GM10266 (cell line): Measurements from ENCODE around the gene LEF1.
A peak's percentile ranks its signal among the peaks of the same experiment; 100 is the strongest.

Source experiments
- DNase-seq: peaks from one replicate; pipeline ENCODE4 v3.0.0; 2012; ENCODE audit errors: extremely low spot score
- TF ChIP-seq, protein P1 (sequence below): IDR thresholded peaks from 2 replicates; pipeline ENCODE4 v1.5.1; 2012; ENCODE audit warnings: mild to moderate bottlenecking, low read depth; ENCODE audit not compliant: control insufficient read depth, insufficient read depth; ENCODE audit errors: missing control alignments

LEF1 gene

GRCh38 chr4:108142870-108143269, 25.9 kb downstream of the LEF1 start:
- DNase-seq = no peak
- TF ChIP-seq, protein P1, sequence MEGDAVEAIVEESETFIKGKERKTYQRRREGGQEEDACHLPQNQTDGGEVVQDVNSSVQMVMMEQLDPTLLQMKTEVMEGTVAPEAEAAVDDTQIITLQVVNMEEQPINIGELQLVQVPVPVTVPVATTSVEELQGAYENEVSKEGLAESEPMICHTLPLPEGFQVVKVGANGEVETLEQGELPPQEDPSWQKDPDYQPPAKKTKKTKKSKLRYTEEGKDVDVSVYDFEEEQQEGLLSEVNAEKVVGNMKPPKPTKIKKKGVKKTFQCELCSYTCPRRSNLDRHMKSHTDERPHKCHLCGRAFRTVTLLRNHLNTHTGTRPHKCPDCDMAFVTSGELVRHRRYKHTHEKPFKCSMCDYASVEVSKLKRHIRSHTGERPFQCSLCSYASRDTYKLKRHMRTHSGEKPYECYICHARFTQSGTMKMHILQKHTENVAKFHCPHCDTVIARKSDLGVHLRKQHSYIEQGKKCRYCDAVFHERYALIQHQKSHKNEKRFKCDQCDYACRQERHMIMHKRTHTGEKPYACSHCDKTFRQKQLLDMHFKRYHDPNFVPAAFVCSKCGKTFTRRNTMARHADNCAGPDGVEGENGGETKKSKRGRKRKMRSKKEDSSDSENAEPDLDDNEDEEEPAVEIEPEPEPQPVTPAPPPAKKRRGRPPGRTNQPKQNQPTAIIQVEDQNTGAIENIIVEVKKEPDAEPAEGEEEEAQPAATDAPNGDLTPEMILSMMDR = no peak

DNA sequence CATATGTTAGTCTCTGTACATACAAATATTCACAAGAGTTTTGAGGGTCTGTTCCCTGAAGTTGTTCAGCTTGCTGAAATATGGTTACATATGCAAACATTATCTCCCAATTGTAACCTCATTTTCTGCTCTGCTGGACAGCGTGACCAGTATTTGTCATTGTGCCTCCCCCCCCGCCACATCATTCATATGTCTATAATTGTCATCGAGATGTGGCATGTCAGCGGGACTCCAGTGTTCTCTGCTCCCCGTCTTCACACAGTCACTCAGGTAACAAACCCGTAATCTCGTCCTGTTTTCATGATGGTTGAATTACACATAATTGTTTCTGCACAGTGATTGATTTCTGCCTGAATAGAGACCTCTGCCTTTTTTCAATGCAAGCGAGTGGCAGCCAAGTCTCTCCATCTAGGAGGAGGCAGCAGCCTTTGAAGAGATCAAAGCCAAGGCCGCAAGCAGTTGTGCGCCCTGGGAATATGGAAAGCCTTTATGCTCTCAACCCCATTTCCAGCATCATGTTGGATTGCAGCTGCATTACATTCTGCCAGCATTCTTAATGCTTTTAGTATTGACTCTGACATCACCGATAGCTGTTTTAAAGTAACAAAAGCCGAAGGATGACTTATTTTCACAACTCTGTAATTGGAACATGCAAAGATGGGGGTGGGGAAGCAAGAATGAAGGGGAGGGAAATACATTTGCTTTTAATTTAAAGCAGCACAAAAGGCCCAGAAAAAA, 27.4 kb downstream of the LEF1 start:
- TF ChIP-seq, protein P1 = no peak
- peak; percentile 27 for DNase-seq

DNA sequence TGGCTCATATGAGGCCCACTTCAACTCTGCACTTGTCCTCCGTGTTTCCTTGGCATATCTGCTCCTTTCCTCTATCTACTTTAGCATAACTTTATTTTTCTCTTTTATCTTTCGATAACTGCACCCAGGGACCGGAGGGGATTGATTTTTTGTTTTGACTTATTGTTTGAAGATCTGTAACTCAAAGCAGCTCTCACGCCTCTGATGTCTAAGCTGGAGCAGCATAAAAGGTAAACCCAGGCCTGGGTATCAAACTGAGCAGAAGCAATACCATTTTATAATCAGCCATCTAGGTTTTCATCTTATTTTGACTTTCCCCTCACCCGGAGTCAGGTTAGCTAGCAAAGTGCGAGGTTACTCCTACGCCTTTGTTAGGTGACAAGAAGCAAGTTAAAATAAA, 28.4 kb downstream of the LEF1 start:
- DNase-seq = no peak
- TF ChIP-seq, protein P1 = no peak

GRCh38 chr4:108139089-108139488, 29.6 kb downstream of the LEF1 start:
- TF ChIP-seq, protein P1 = no peak
- no peak for DNase-seq

DNA sequence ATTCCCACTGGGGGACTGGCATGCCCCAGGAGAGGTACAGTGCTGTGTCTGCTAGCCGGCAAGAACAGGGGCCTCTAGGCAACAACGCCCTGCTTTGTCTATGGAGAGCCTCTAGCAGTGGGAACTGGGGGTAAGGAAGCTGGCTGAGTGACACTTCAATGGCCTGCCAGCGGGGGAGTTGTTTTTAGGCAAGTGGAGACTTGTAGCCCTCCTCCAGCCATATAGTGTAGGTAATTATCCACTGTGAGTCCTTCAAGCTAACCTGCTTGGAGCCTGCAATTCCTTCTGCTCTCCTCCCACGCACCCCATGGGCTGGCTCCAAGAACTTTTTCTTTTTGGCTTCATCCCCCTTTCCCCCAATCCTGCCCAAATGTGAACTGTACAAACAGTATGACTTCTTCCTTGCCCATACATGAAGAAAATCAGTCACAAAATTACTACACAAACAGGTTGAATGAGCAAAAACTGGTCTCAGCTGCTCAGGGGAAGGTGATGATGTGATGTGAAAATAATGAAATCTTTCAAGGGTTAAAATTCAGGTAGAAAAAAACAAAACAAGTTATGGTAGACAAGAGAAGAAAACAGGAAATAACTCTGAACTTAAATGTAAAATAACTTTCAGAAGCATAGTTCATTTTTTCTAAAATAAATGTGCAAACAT, 33.1 kb downstream of the LEF1 start:
- DNase-seq = no peak
- TF ChIP-seq, protein P1 = no peak

- TF ChIP-seq, protein P1 = no peak
- no peak for DNase-seq
Measured at GRCh38 chr4:108130955-108131354, 37.8 kb downstream of the LEF1 start.

GRCh38 chr4:108129196-108129595, 39.5 kb downstream of the LEF1 start:
- DNase-seq = no peak
- TF ChIP-seq, protein P1 = no peak
